Heart left ventricle (tissue), 16 donors: ENCODE results near the gene DNAH14. TPM values are rescaled to one million over a fixed set of nuclear protein-coding genes. Genes with fewer than 3 reads are reported as not detected.
A peak's percentile ranks its signal among the peaks of the same experiment; 100 is the strongest.

ENCODE experiments used
- ATAC-seq, 4 donors: fragments of 200-7000 bp; cut with Tn5 transposase; one replicate each; pipeline ENCODE4 v1.9.1; 2020 to 2022; ENCODE audit warnings: moderate library complexity in 4 of 4, mild to moderate bottlenecking in 3 of 4, moderate number of reproducible peaks in 1 of 4
- DNase-seq, 5 donors: peaks; one replicate each; pipeline ENCODE4 v3.0.0-alpha.2; 2020
- H3K27ac ChIP-seq, 12 donors: fragments of 200-600 bp; sonication (generic) in 4 of 12; one replicate each; pipeline versions ENCODE4 v1.5.0 to v1.8.0; 2016 to 2022; ENCODE audit warnings: mild to moderate bottlenecking in 2 of 12
- H3K27me3 ChIP-seq, 9 donors: fragments of 200-600 bp; sonication (generic) in 2 of 9; one replicate each; pipeline versions ENCODE4 v1.5.1 to v1.8.0; 2016 to 2022; ENCODE audit warnings: mild to moderate bottlenecking in 3 of 9
- H3K36me3 ChIP-seq, 9 donors: fragments of 200-600 bp; sonication (generic) in 2 of 9; one replicate each; pipeline versions ENCODE4 v1.5.0 to v1.8.0; 2018 to 2022; ENCODE audit warnings: mild to moderate bottlenecking in 2 of 9
- H3K4me1 ChIP-seq, 12 donors: fragments of 200-600 bp; sonication (generic) in 4 of 12; one replicate each; pipeline versions ENCODE4 v1.5.0 to v1.8.0; 2016 to 2022; ENCODE audit warnings: mild to moderate bottlenecking in 3 of 12
- H3K4me3 ChIP-seq, 12 donors: fragments of 200-600 bp; sonication (generic) in 4 of 12; one replicate each; pipeline versions ENCODE4 v1.5.0 to v1.8.0; 2017 to 2022; ENCODE audit warnings: mild to moderate bottlenecking in 9 of 12, moderate library complexity in 4 of 12
- H3K9me3 ChIP-seq, 12 donors: fragments of 200-600 bp; sonication (generic) in 4 of 12; one replicate each; pipeline versions ENCODE4 v1.5.0 to v1.8.0; 2016 to 2022; ENCODE audit warnings: mild to moderate bottlenecking in 1 of 12
- POLR2A ChIP-seq, 2 donors: fragments of 450-650 bp; IDR thresholded peaks; one replicate each; pipeline ENCODE4 v1.6.1; 2017; ENCODE audit warnings: antibody characterized with exemption in 2 of 2, mild to moderate bottlenecking in 2 of 2, moderate library complexity in 2 of 2
- WGBS, 4 donors: extraction: QIAGEN DNeasy Blood & Tissue Kit in 2 of 4; methylation state at CpG; one replicate each; pipeline versions ENCODE4 v1.1.5 to v1.1.7; 2013 to 2018; 5-methylcytosine and 5-hydroxymethylcytosine counted together
- intact Hi-C, 10 donors: fragments of 100-400 bp; cut with DNase I; formaldehyde crosslinking; loops; one replicate each; pipeline versions ENCODE4 v1.11.1 to v1.14.2; 2022
- polyA plus RNA-seq, 2 donors: library from polyadenylated mRNA; stranded (reverse); fragments of 200-250 nt; gene quantifications; one replicate each; pipeline ENCODE4 v1.2.3, GENCODE V29; 2013
- total RNA-seq, 9 donors: library from RNA; depleted of rRNA in 2 of 9; stranded (reverse); fragments of >200 nt in 2 of 9; fragmentation: NEBNext Ultra II Directional in 3 of 9; extraction: Animal tissue kit (Norgen Biotek cat#: 25700) in 3 of 9; gene quantifications; one replicate each; pipeline versions ENCODE4 v1.1.0 to v1.2.4, GENCODE V29; 2016 to 2023
- TF ChIP-seq, protein P1 (sequence below), 12 donors: fragments of 200-600 bp; sonication (generic) in 4 of 12; IDR thresholded peaks; one replicate each; pipeline versions ENCODE4 v1.5.0 to v1.8.0; 2018 to 2022; ENCODE audit warnings: antibody characterized with exemption in 12 of 12, mild to moderate bottlenecking in 5 of 12
- donor health status: ischemic (EF 13 %, LVEDD 7.1; RV severe dilation, severe dysfunction).
- donor health status: healthy with polysubstance abuse.
- donor health status: DM: no; HTN: yes; CAD: no.
- donor health status: DM: no; HTN: no; CAD: no.
- donor health status: ischemic (EF 25% LVEDD 6.9; RV normal size, moderate dysfunction).
- donor health status: ischemic (EF 25% LVEDD 5.7; RV mildly dilated, moderate dysfunction).
- donor health status: healthy.
- donor health status: DM: yes; HTN: yes; CAD: no.
- donor health status: ischemic (EF 35%, LVEDD 5.7; RV mildly dilated, moderate dysfunction).
- donor health status: nonischemic (EF 11% LVEDD 7.7; RV severe dilation, severe dysfunction).
- donor health status: DM: yes; HTN: yes; CAD: no.
- donor health status: PGD.
- donor health status: ischemic (EF 29% LVEDD 5.4; RV normal size, mild dysfunction).
- donor health status: nonischemic (EF 23%, LVEDD 6.1; RV moderate dilation, normal function).

DNAH14 gene
- total and polyA plus RNA-seq, 11 donors: 0.24 to 6.8 (median 2.8) TPM

DNA sequence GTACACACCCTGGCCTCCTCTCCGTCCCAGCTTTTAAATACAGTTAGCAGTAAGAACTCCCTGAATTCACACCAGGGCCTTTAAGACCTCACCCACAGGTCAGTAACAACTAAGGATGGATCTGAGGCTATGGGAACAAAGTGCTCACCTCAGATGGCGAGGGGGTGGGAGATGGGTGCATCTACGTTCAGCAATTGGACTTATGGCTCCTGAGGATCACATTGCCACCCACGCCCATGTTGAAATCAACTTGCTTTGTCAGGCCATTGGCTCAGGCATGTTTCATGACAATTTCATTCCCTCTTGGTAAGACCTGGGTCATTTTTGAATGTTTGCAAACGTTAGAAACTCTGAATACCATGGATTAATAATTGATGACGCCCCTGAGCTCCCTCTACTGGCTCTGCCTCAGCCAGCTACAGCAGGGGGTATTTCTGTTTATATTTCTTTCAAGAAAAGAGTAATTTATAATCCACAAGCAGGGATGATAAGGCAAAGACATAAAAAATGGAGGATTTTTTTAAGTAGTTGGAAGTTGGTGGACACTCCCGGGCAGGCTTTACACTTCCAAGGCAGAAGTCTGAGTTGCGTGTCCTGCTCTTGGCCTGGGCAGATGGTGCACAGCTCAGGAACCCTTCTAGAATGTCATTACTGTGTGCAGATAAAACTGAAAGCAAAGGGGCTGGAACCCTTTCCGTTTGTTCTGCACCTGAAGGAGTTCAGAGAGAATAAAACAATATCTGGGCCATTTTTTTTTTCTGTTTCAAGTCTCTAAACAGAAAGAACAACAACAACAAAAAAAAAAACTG, 512.0 kb downstream of the DNAH14 start:
- Histone ChIP-seq H3K36me3 (no peaks in the 10 kb centered on the region), H3K27ac (peak overlapping the region in 6 of 12 donors; percentile 1 to 90 (median 31)), H3K4me1 (peaks cover 4 to 42% (median 31%) of the 10 kb centered on the region in 12 donors), H3K9me3 (no peaks in the 10 kb centered on the region), H3K27me3 (no peaks in the 10 kb centered on the region), H3K4me3 (no peak overlapping the region)
- DNase-seq (no peak), ATAC-seq (no peak)
- intact Hi-C loops: no loop called here
- TF ChIP-seq, protein P1, sequence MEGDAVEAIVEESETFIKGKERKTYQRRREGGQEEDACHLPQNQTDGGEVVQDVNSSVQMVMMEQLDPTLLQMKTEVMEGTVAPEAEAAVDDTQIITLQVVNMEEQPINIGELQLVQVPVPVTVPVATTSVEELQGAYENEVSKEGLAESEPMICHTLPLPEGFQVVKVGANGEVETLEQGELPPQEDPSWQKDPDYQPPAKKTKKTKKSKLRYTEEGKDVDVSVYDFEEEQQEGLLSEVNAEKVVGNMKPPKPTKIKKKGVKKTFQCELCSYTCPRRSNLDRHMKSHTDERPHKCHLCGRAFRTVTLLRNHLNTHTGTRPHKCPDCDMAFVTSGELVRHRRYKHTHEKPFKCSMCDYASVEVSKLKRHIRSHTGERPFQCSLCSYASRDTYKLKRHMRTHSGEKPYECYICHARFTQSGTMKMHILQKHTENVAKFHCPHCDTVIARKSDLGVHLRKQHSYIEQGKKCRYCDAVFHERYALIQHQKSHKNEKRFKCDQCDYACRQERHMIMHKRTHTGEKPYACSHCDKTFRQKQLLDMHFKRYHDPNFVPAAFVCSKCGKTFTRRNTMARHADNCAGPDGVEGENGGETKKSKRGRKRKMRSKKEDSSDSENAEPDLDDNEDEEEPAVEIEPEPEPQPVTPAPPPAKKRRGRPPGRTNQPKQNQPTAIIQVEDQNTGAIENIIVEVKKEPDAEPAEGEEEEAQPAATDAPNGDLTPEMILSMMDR (IDR thresholded peaks at IDR 0.05): peak in 4 of 12 donors; percentile 7 to 22 (median 13)
- no peak for TF ChIP-seq POLR2A (IDR thresholded peaks at IDR 0.05)
- WGBS, 4 donors: 74 to 82% (median 77%) methylated on average over 9 of the region's 9 CpGs

DNA sequence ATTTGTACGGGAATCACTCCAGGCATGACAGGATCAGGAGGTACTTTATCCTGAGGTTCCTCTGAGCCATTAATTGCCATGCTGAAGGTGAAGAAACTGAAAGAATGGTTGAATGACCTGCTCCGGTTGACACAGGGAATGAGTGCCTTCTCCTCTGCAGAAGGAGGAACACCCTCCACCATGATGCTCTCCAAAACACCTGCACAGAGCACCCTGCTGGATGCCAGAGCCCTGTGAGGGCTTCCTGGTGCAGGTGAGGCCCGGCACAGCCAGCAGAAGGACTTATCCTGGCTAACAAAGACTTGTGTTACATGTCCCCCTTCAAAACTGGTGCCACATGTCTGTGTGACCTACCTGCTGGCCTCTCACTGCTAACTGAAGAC, 512.6 kb downstream of the DNAH14 start:
- no peaks in the 10 kb centered on the region for H3K27me3 ChIP-seq
- H3K4me1 ChIP-seq: peaks cover 10 to 48% (median 37%) of the 10 kb centered on the region in 12 donors
- DNase-seq (no peak), ATAC-seq (no peak)
- H3K36me3 ChIP-seq: no peaks in the 10 kb centered on the region
- no peak for TF ChIP-seq POLR2A (IDR thresholded peaks at IDR 0.05)
- TF ChIP-seq, protein P1 (IDR thresholded peaks at IDR 0.05): no peak
- H3K9me3 ChIP-seq: no peaks in the 10 kb centered on the region
- H3K27ac ChIP-seq: peak overlapping the region in 5 of 12 donors; percentile 1 to 90 (median 35)
- WGBS, 4 donors: 71 to 81% (median 74%) methylated on average over 3 of the region's 3 CpGs
- intact Hi-C loops: no loop called here
- no peak overlapping the region for H3K4me3 ChIP-seq

DNA sequence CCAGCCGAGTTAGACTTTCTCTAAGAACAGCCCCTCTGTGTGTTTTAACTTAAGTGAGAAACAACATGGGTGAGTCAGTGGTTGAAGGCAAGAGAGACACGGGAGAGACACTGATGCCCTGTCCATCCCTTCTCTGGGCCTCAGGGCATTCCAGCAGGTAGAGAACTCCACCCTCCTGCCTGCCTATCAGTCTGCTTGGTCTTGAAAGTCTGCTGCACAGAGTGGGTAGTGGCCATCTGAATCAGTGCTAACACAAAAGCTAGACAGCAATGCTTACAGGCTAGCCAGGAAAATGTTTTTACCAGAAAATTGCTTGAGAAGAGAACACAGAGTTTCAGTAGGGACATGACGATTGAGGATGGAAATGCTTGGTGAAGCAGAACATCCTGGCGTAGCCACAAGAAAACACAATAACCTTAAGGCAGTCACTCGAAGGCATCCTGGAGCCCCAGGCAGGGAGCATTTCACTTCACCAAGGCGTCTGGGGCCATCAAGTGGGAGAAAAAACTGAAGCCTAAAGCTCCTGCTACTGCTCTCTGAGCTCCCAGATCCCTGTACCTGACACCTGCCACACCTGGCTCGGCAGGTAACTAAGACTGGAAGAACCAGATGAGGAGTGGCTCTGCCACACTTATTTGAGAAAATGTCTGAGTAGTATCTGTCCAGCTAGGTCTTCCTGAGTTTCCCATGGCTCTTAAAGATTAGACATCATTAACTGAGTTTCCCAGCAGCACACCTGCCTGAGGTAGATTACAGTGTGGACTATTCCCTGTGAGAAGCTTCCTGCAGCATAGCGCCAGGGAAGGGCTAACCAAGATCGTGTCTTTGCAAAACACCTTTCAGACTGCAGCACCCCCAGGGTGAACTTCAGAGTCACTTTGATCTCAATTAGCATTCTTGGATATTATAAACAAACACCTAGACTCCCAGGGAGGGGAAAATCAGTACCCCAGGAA, 516.4 kb downstream of the DNAH14 start:
- H3K4me3 ChIP-seq: peak overlapping the region in 1 of 12 donors; percentile 31
- TF ChIP-seq POLR2A (IDR thresholded peaks at IDR 0.05): no peak
- TF ChIP-seq, protein P1 (IDR thresholded peaks at IDR 0.05): no peak
- 63 to 67% (median 65%) methylated on average over 9 of the region's 9 CpGs for WGBS, 4 donors
- H3K36me3 ChIP-seq: no peaks in the 10 kb centered on the region
- H3K27ac ChIP-seq: peak overlapping the region; percentile 75 to 90 (median 81)
- ATAC-seq (peak in 2 of 4 donors; percentile 18 to 36), DNase-seq (no peak)
- H3K4me1 ChIP-seq: peaks cover 11 to 75% (median 47%) of the 10 kb centered on the region in 12 donors
- no peaks in the 10 kb centered on the region for H3K27me3 ChIP-seq
- no peaks in the 10 kb centered on the region for H3K9me3 ChIP-seq
- intact Hi-C loops: no loop called here

DNA sequence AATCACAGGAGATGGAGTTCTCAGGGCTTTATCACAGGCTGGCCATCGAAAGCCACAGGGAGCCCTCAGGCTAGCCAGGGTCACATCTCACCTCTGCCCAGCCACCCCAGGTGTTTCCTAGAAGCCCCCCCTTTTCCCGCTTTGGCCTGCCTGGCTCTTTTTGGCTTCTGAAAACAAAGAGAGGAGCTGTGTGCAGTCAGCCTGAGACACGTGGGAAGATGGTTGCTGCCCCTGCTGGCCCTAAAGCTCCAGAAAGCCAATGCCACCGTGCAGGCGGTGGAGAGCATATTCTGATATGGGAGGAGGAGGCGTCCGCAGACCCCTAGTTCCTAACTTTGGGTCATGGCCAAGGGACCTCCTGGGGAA, 517.1 kb downstream of the DNAH14 start:
- no peak overlapping the region for H3K4me3 ChIP-seq
- H3K27me3 ChIP-seq: no peaks in the 10 kb centered on the region
- no peaks in the 10 kb centered on the region for H3K9me3 ChIP-seq
- WGBS, 4 donors: 55 to 72% (median 59%) methylated on average over 7 of the region's 7 CpGs
- H3K4me1 ChIP-seq: peaks cover 11 to 80% (median 49%) of the 10 kb centered on the region in 12 donors
- no peak for TF ChIP-seq POLR2A (IDR thresholded peaks at IDR 0.05)
- TF ChIP-seq, protein P1 (IDR thresholded peaks at IDR 0.05): no peak
- intact Hi-C loops: no loop called here
- ATAC-seq (no peak), DNase-seq (no peak)
- no peaks in the 10 kb centered on the region for H3K36me3 ChIP-seq
- peak overlapping the region; percentile 75 to 90 (median 81) for H3K27ac ChIP-seq
